Fibroblast of the conjunctiva (primary cell): Measurements from ENCODE around the gene NR6A1.

ENCODE experiments used
- DNase-seq: peaks from one replicate; pipeline ENCODE4 v3.0.0-alpha.2; 2010; ENCODE audit warnings: low read depth

NR6A1 gene

GRCh38 chr9:124795881-124796431, 24.8 kb upstream of the NR6A1 start:
- DNase-seq = no peak

GRCh38 chr9:124794902-124795491, 23.9 kb upstream of the NR6A1 start:
- no peak for DNase-seq

GRCh38 chr9:124793015-124793541, 22.0 kb upstream of the NR6A1 start:
- DNase-seq = no peak

- DNase-seq = no peak
These were observed 21.3 kb upstream of the NR6A1 start for GRCh38 chr9:124792257-124793014.

- no peak for DNase-seq
These were observed 19.8 kb upstream of the NR6A1 start for GRCh38 chr9:124790801-124791505.

DNA sequence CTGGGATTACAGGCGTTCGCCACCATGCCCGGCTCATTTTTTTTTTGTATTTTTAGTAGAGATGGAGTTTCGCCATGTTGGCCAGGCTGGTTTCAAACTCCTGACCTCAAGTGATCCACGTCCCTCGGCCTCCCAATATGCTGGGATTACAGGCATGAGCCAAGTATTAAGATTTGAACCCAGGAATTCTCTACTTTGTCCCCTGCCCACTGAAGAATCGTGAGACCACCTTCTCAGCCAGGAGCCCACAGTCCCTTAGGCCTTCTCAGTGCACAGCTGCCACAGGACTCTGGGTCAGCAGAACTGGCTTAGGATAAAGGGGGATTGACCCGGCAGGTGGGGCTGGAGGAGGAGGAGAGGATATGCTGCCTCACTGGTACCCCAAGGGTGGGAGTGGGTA, 19.2 kb upstream of the NR6A1 start:
- no peak for DNase-seq

DNA sequence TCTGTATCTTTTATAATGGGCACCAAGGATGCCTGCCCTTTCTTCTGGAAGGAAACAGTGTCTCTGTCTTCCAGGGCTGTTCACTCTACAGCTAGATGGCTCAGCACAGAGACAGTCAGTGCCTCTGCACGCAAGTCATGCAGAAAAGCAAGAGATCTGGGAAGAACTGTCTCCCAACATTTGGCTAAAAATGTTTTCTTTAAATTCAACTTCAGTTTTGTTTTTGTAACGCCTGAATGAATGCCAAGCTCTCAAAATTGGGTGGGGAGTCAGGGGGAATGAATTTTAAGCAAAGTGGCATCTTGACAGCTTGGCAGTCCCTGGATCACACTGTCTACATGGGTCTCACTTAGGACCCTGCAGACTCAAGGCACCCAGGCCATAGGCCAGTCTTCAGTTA, 18.4 kb upstream of the NR6A1 start:
- DNase-seq = no peak

DNA sequence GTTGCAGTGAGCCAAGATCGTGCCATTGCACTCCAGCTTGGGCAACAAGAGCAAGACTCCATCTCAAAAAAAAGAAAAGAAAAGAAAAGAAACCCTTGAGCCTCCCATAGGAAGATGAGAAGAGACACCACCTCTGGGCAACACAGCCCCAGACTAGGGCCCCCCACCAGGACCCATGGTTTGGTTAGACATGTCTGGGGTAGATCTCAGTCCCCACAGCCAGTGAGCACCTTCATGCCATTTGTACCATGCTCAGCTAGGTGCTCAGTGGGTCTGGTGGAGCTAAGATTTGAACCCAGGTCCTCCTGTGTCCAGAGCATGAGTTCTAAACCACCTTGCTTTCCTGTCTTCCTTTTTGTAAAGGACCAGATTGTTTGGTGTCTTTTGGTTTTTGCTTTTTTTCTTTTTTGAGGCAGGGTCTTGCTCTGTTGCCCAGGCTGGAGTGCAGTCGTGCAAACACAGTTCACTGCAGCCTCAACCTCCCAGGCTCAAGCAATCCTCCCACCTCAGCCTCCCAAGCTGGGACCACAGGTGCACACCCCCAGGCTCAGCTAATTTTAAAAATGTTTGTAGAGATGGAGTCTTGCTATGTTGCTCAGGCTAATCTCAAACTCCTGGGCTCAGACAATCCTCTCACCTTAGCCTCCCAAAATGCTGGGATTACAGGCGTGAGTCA, 17.6 kb upstream of the NR6A1 start:
- no peak for DNase-seq

DNA sequence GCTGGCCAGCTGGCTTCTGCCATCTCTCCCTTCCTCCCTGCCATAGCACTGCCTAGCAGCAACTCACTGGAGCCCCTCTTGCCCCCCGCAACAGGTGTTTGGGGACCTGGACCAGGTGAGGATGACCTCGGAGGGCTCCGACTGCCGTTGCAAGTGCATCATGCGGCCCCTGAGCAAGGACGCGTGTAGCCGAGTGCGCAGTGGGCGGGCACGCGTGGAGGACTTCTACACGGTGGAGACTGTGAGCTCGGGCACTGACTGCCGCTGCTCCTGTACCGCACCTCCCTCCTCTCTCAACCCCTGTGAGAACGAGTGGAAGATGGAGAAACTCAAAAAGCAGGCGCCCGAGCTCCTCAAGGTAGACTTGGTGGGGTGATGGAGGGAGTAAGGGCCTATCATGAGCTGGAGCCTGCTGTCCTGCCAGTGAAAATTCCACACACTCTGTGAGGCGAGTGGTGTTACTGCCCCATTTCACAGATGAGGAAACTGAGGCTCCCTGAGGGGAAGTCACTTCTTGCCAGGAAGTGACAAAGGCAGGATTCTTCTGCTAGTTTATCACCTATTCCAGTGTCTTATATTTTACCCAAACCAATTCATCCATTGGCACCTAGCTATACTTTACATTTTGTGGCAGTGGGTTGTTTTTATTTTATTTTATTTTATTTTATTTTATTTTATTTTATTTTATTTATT, 15.9 kb upstream of the NR6A1 start:
- no peak for DNase-seq

DNA sequence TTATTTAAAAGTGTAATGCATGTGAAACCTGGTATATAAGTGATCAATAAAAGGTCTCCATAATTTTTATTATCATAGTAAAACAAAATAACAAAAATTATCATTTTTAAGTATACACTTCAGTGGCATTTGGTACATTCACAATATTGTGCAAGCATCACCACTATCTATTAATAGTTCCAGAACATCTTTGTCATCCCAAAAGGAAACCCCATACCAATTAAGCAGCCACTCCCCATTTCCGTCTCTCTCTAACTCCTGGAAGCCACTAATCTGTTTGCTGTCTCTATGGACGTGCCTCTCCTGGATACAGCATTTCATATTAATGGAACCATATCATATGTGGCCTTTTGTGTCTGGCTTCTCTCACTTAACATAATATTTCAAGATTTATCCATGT, 13.4 kb upstream of the NR6A1 start:
- no peak for DNase-seq

- no peak for DNase-seq
These were observed 12.7 kb upstream of the NR6A1 start for GRCh38 chr9:124783830-124784229.

- DNase-seq = no peak
These were observed 11.8 kb upstream of the NR6A1 start for GRCh38 chr9:124782661-124783574.

DNA sequence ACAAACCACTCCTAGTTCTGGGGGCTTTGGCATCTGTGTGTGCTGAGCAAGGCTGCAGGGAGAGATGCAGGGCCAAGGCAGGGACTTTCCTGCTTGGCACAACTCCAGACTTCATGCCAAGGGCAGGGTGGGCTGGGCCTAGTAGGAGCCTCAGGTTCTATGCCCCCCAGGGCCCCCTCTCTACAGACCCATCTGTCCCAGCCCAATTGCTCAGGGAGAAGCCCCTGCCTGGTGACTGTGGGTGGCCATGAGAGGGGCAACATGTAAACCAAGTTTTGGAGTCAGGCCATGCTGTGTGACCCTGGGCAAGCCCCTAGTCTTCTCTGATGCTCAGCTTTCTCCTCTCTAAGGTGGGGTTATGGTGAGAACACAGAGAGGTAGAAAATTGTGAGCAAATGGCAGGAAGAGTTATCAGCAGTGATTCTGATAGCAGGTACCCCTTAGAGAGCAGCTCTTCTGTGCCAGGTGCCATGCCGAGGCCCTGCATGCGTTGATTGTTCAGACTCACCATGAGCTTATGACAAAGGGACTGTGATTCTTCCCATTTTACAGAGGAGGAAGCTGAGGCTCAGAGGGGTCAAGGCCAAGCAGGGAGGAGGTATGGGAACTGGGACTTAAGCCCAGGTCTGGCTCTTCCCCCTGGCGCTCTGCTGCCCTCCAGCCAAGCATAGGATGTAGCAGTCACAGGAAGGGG, 11.0 kb upstream of the NR6A1 start:
- no peak for DNase-seq

GRCh38 chr9:124780757-124781151, 9.6 kb upstream of the NR6A1 start:
- DNase-seq = no peak

DNA sequence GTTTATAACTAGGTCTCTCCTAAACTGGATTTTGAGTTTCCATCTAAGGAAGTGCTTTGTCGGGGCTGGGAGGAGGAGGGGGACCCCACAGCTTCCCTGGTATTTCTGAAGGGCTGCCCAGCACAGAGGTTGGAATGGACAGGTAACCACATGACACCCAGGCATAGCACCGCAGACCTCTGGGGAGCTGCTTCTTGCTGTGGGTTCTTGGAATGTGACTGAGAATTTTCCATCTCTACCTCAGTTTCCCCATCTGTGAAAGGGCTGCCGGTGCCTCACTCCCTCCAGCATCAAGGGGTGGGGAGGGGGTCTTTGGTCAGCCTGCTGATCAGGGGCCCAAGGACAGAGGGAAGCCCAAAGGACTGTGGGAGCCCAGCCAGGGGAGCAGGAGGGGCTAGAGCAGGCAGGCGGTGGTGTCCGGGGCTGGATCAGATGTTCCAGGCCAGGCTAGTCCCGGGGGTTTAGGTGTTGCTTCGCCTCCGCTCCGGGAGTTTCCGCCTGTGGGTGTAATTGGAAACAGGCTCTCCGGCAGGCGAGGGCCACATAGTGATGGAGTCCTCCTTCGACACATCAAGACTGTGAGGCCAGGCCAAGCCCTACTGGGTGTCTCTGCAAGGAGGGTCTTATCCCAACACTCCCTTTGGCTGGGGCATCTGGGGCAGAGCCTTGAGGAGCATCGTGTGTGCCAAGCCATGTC, 9.1 kb upstream of the NR6A1 start:
- DNase-seq = peak; percentile 48

- peak; percentile 96 for DNase-seq
These were observed 8.4 kb upstream of the NR6A1 start for GRCh38 chr9:124779368-124780059.

- DNase-seq = no peak
These were observed 7.7 kb upstream of the NR6A1 start for GRCh38 chr9:124778575-124779367.
